ENCODE measurements around the gene HSPA8.
"Not testable (repeated sequence)": the region's sequence is repeated elsewhere in the genome, so short reads cannot be mapped to it uniquely, and the experiment has no call there.

The HSPA8 gene

DNA sequence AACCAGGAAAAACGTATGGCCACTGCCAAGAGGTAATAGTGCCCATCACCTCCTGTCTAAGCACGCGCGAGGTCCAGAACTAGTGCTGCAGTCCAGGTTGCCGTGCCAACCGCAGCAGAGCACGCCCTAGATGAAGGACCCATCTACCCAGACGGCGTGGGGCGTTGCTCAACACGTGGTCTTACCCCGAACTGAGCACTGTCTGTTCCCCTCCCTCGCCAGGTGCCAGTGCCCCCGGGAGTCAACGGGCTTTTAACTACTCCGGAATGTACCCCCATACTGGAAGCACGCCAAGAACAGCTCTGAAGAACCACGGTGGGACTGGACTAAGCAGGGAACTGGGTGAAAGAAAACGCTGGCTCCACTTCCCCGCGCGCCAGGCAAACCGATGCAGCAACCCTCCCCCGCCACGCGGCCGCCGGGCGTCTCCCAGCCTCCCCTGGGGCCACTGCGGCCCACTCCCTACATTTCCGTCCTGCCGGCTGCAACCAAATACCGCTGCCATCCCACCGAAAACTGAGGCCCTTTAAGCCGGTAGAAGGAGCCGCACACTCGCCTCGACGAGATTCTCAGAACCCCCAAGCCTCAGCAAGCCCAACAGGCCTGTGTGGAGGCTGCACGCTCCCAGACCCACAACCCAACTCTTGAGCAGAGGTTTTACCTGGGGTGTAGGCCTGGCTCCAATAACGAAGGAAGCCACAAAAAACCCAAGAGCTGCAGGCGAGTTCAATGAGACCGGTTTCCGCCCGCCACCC is at the start of gene HSPA8:
Gene HSPA8 (minus strand): TSS at position 734 of the 755 bp plus-strand sequence. CDS start 812 bp downstream, outside the sequence.
- peak; percentile 86 for DNase-seq

- no peak for DNase-seq
Observed at GRCh38 chr11:123111465-123111864, 49.5 kb upstream of the HSPA8 start.

DNA sequence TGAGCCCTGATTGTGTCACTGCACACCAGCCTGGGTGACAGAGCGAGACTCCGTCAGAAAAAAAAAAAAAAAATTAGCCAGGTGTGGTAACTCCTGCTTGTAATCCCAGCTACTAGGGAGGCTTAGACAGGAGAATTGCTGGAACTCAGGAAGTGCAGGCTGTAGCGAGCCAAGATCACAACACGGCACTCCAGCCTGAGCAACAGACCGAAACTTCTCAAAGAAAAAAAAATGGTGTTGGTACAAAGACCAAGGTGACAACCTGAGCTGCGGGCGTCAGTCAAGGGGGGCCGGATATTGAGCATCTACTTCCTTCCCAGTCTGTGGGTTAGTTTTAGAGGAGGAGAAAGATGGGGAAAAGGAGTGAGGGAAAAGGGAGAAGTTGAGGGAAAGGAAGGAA is 48.5 kb upstream of the HSPA8 start:
- DNase-seq: no peak

GRCh38 chr11:123107945-123108495 is 46.1 kb upstream of the HSPA8 start:
- no peak for DNase-seq

GRCh38 chr11:123104697-123105096 is 42.8 kb upstream of the HSPA8 start:
- DNase-seq: no peak

DNA sequence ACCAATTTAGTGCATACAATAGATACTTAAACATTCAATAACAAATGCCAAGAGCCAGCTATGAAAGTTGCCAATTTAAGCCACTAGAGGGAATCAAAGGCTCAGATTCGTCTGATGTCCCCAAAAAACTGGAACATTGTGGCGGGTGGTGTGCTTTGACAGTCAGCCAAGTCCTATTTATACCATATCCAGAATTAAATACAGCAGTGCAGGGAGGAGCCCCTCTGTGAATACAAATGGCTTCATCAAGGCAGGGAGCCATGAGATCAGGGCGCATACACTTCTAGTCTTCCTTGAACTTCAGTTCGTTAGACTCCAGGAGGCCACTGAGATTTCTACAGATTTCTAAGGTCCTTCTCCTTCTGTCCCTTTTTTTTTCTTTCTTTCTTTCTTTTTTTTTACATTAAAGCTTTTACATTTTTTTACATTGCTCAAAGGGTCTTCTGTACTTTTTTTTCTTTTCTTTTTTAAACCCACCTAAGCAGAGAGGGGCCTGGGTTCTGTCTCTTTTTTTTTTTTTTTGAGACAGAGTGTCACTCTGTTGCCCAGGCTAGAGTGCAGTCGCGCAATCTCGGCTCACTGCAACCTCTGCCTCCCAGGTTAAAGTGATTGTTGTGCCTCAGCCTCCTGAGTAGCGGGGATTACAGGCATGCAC is 41.5 kb upstream of the HSPA8 start:
- peak; percentile 24 for DNase-seq

DNA sequence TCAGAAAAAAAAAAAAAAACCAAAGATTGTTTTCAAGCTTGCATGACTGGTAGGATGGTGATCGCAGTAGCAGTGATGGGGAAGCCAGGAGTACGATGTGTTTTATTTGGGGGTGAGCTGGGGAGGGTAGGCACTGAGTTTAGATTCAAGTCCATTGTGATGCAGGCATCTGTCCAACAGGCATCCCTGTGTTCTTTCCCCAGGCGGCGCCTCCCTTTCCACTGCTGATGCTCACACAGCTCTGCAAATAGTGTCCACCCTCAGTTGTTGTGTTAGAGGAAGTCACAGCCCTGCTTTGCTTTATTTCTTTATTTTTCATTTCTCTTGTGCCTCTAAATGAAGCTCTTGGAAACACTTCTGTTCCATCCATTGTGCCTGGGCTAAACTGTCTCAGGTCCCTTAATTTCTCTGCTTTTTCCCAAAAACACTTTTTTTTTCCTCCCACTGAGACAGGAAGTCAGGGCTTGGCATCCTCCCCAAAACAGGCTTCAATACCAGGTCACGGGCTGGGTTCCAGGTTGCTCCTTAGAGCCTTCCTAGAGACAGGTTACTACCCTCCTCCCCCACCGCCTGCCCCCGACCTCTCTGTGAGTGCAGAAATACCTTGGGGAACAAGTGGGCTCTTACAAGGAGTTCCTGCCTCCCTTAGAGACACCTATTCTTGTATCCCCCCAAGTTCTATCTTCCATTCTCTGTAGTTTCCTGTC is 38.6 kb upstream of the HSPA8 start:
- DNase-seq: no peak

GRCh38 chr11:123098990-123099389 is 37.1 kb upstream of the HSPA8 start:
- no peak for DNase-seq

GRCh38 chr11:123093739-123094138 is 31.8 kb upstream of the HSPA8 start:
- DNase-seq: no peak

DNA sequence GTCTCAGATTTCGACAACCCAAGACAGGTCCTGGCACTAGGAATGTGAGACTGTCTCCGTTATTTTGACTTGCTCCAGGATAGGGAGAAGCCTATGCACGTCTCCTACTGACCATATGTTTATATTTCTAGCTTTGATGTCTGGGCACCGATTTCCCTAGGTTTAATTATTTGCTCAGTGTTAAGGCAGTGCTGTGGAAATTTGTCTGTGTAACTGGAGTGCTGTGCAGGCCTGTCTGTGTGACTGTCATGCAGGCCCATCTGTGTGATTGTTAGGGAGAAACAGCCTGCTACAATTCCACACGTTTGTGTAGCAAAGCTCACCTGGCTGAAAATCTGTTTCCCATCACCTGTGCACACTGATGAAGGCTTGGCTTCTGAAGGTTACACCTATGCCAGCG is 29.6 kb upstream of the HSPA8 start:
- no peak for DNase-seq

GRCh38 chr11:123090168-123090567 is 28.2 kb upstream of the HSPA8 start:
- not testable (repeated sequence) for DNase-seq

- DNase-seq: not testable (repeated sequence)
Observed at GRCh38 chr11:123088896-123089295, 27.0 kb upstream of the HSPA8 start.

GRCh38 chr11:123087657-123088056 is 25.7 kb upstream of the HSPA8 start:
- DNase-seq: not testable (repeated sequence)

- no peak for DNase-seq
Observed at GRCh38 chr11:123086305-123086704, 24.4 kb upstream of the HSPA8 start.

DNA sequence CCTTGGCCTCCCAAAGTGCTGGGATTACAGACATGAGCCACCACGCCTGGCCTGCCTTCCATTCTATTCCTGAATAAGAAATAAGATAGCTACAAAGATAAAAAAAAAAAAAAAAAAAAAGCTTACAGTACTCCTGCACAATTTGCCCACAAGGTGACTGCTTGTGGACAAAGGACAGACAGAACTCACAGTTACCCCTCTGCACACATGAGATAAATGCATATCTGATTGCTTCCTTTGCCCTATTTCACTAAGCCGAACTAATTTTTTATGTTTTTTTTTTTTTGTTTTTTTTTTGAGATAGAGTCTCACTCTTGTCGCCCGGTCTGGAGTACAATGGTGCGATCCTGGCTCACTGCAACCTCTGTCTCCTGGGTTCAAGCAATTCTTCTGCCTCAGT is 23.6 kb upstream of the HSPA8 start:
- DNase-seq: no peak

- no peak for DNase-seq
Observed at GRCh38 chr11:123084454-123084853, 22.5 kb upstream of the HSPA8 start.

DNA sequence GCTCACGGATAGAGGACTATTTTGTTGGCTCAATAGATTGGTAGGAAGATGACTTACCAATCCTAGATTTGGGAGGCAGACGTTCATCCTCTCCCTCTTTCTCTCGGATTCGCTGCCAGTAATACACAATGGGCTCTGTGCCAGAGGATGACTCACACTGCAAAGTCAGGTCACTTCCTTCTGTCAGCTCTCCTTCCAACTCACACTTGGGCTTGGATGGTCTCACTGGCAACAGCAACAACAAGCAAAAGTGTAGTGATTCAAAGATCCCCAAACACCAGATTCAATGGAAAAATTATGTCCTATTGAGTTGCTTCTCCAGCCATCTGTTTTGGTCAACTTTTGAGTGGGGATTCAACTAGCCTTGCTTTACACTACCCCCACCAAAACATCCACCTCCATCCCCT is 21.7 kb upstream of the HSPA8 start:
- peak; percentile 80 for DNase-seq

DNA sequence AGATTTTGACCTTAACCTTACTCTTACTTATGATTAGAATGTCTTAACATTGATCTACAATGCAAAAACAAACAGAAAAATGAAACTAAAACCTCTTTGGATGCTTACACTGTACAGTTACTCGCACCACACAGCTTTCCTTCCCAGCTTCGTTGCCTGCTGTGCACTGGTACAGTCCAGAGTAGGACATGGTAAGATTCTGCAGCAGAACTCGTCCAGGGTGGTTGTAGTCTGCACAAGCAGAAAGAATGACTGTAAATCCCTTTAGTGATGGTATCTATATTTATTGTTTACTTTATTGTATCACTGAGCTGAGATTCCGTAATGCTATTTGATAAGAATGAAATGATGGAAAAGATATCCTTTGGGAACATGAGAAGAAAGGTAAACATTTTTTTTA is 21.0 kb upstream of the HSPA8 start:
- no peak for DNase-seq

- no peak for DNase-seq
Observed at GRCh38 chr11:123080015-123080414, 18.1 kb upstream of the HSPA8 start.

GRCh38 chr11:123076484-123076883 is 14.5 kb upstream of the HSPA8 start:
- no peak for DNase-seq

GRCh38 chr11:123073343-123074057 is 11.6 kb upstream of the HSPA8 start:
- no peak for DNase-seq

GRCh38 chr11:123072762-123073161 is 10.8 kb upstream of the HSPA8 start:
- DNase-seq: no peak

DNA sequence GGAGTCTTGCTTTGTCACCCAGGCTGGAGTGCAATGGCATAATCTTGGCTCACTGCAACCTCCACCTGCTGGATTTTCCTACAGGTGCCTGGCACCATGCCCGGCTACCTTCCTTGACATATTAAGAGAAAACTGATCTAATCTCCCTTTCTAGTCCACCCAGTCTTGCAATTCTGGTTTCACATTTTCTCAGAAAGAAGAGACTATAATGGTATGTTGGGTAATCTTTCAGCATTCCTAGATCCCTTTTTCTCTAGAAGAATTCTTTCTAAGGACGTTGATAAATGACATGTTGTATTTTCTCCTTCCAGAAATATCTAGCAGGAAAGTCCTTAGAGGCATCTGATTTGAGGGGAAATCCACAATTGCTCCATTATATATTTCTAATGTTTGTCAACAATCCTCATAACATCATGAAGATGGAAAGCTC is 10.4 kb upstream of the HSPA8 start:
- no peak for DNase-seq

Data from stimulated activated CD4-positive, alpha-beta T cell treated with anti-CD3 and anti-CD28 coated beads, Interleukin-15, amount 100 ng/mL, for 24 hours (primary cell).